ENCODE data around the gene GRAP2.
A peak's percentile ranks its signal among the peaks of the same experiment; 100 is the strongest.
"Not testable (repeated sequence)": the region's sequence is repeated elsewhere in the genome, so short reads cannot be mapped to it uniquely, and the experiment has no call there.

The GRAP2 gene

GRCh38 chr22:39880722-39881121 lies 20.2 kb upstream of the GRAP2 start:
- no peak for DNase-seq
- TF ChIP-seq GATA1 (IDR thresholded peaks at IDR 0.05; ENCODE audit: low read depth, low read length): no peak
- no peak for TF ChIP-seq POLR2A (IDR thresholded peaks at IDR 0.05; ENCODE audit: low read length)

- no peak for DNase-seq
- TF ChIP-seq GATA1 (IDR thresholded peaks at IDR 0.05; ENCODE audit: low read depth, low read length): no peak
- no peak for TF ChIP-seq POLR2A (IDR thresholded peaks at IDR 0.05; ENCODE audit: low read length)
Measured at GRCh38 chr22:39883057-39883456, 17.8 kb upstream of the GRAP2 start.

- not testable (repeated sequence) for DNase-seq
Measured at GRCh38 chr22:39889924-39890323, 11.0 kb upstream of the GRAP2 start.

GRCh38 chr22:39893526-39893925 lies 7.4 kb upstream of the GRAP2 start, which contains the start of gene ENTHD1:
TSS of gene ENTHD1 (minus strand) at chr22:39893760. CDS start at chr22:39887748, 6,012 bp downstream.
- no peak for TF ChIP-seq GATA1 (IDR thresholded peaks at IDR 0.05; ENCODE audit: low read depth, low read length)
- DNase-seq: no peak

- no peak for TF ChIP-seq GATA1 (IDR thresholded peaks at IDR 0.05; ENCODE audit: low read depth, low read length)
- no peak for TF ChIP-seq POLR2A (IDR thresholded peaks at IDR 0.05; ENCODE audit: low read length)
- DNase-seq: no peak
Measured at GRCh38 chr22:39894554-39895092, 6.3 kb upstream of the GRAP2 start.

- no peak for TF ChIP-seq GATA1 (IDR thresholded peaks at IDR 0.05; ENCODE audit: low read depth, low read length)
- TF ChIP-seq POLR2A (IDR thresholded peaks at IDR 0.05; ENCODE audit: low read length): no peak
- DNase-seq: no peak
Measured at GRCh38 chr22:39895682-39896081, 5.2 kb upstream of the GRAP2 start.

GRCh38 chr22:39896313-39896996 lies 4.4 kb upstream of the GRAP2 start:
- no peak for TF ChIP-seq POLR2A (IDR thresholded peaks at IDR 0.05; ENCODE audit: low read length)
- no peak for TF ChIP-seq GATA1 (IDR thresholded peaks at IDR 0.05; ENCODE audit: low read depth, low read length)
- DNase-seq: no peak

GRCh38 chr22:39897841-39898240 lies 3.0 kb upstream of the GRAP2 start:
- DNase-seq: no peak
- TF ChIP-seq POLR2A (IDR thresholded peaks at IDR 0.05; ENCODE audit: low read length): no peak
- TF ChIP-seq GATA1 (IDR thresholded peaks at IDR 0.05; ENCODE audit: low read depth, low read length): no peak

GRCh38 chr22:39898997-39899396 lies 1.9 kb upstream of the GRAP2 start:
- DNase-seq: no peak
- TF ChIP-seq POLR2A (IDR thresholded peaks at IDR 0.05; ENCODE audit: low read length) (no peak), GATA1 (IDR thresholded peaks at IDR 0.05; ENCODE audit: low read depth, low read length) (no peak)

GRCh38 chr22:39901565-39902146 lies 772 bp downstream of the GRAP2 start:
- DNase-seq: no peak
- no peak for TF ChIP-seq GATA1 (IDR thresholded peaks at IDR 0.05; ENCODE audit: low read depth, low read length)
- no peak for TF ChIP-seq POLR2A (IDR thresholded peaks at IDR 0.05; ENCODE audit: low read length)

GRCh38 chr22:39904024-39904423 lies 3.1 kb downstream of the GRAP2 start:
- not testable (repeated sequence) for DNase-seq

- DNase-seq: peak in 1 of 2 experiments; percentile 25
- no peak for TF ChIP-seq POLR2A (IDR thresholded peaks at IDR 0.05; ENCODE audit: low read length)
- no peak for TF ChIP-seq GATA1 (IDR thresholded peaks at IDR 0.05; ENCODE audit: low read depth, low read length)
Measured at GRCh38 chr22:39904862-39905261, 4.0 kb downstream of the GRAP2 start.

GRCh38 chr22:39905687-39906086 lies 4.8 kb downstream of the GRAP2 start:
- DNase-seq: no peak

GRCh38 chr22:39906207-39906606 lies 5.3 kb downstream of the GRAP2 start:
- TF ChIP-seq GATA1 (IDR thresholded peaks at IDR 0.05; ENCODE audit: low read depth, low read length) (no peak), POLR2A (IDR thresholded peaks at IDR 0.05; ENCODE audit: low read length) (no peak)
- DNase-seq: no peak

More at GRCh38 chr22:39905687-39906086, 4.8 kb downstream of the GRAP2 start:
- TF ChIP-seq GATA1 (IDR thresholded peaks at IDR 0.05; ENCODE audit: low read depth, low read length): no peak
- TF ChIP-seq POLR2A (IDR thresholded peaks at IDR 0.05; ENCODE audit: low read length): no peak

GRCh38 chr22:39907047-39907446 lies 6.2 kb downstream of the GRAP2 start:
- TF ChIP-seq POLR2A (IDR thresholded peaks at IDR 0.05; ENCODE audit: low read length) (no peak), GATA1 (IDR thresholded peaks at IDR 0.05; ENCODE audit: low read depth, low read length) (no peak)
- DNase-seq: no peak

Measured in erythroblast (primary cell).